Activated CD8-positive, alpha-beta memory T cell treated with anti-CD3 and anti-CD28 coated beads, Interleukin-2, amount 50 U/mL, for 4 hours (primary cell): ENCODE measurements around the gene C14orf180.

Source experiments
- DNase-seq: peaks from one replicate; pipeline ENCODE4 v3.0.0-alpha.2; 2020

Gene C14orf180

GRCh38 chr14:104550340-104550860 lies 29.2 kb upstream of the C14orf180 start:
- no peak for DNase-seq

DNA sequence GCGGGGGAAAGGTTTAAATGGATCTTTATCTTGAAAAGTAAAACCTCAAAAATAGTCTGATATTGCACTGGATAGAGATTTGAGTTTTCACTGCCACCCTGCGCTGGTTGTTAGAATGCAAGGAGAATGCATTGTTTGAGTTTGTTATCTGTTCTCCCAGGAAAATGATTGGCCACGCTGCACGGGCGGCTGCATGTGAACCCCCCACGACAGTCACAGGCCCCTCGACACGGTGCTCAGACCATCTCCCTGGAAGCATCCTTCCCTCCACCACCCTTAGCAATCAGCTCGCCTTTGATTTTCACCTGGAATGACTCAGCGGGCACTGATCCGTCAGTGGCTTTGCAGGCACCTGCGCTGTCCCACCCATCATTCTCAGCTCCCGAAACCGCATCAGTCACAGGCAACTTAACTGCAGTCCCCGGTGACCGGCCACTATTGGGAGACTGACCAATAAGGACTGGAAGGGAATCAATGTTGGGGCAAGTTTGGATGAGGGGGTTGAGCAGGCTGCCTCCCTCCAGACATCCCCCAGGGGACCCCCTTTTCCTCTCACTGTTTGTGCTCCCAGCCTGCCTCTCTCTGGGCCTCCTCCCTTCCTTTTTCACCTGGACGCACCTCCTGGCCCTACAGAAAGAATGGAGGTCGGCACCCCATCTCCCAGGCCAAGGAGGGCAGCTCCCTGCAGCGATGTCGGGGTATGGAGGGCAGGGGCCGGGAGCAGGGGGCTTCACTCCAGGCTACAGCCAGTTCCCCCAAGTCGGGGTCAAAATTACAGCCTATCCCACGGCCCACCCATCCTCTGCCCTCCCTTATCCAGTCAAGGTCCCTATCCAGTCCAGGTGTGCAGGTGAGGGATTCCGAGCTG lies 28.5 kb upstream of the C14orf180 start:
- peak; percentile 9 for DNase-seq

DNA sequence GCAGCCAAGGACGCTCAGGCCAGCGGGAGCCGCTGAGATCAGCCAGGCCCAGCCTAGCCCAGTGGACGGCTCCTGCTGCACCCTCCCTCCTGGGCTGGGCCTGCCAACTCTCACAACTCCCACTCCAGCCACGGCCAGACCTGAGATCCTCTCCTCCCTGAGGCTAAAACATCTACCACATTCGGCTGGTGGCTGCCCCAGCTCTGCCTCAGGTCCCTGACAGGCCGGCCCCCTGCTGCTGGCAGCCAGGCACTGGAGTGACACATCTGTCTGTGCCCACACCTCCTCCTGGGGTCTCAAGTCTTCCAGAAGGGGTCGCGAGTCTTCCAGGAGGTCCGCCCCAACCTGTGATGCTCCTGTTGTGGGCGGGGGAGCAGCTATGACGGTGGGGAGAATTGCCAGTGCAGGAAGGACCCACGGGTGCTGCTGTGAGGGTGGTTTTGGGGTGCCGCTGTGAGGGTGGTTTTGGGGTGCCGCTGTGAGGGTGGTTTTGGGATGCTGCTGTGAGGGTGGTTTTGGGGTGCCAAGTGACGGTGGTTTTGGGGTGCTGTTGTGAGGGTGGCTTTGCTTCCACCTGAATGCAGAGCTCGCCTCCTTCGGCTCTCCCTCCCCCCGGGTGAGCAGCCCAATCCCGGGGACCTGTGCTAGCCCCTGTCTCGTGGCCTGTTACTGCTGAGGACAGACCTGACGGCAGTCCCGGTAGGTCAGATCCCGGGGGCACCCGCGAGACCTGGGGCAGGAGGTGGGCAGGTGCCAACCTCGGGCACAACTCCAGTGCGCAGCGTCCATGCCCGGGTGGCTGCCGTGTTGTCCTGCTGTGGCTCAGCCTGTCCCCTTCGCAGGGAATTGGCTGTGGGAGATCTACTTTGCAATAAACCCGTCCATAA lies 27.5 kb upstream of the C14orf180 start:
- DNase-seq: peak; percentile 9

GRCh38 chr14:104552738-104553125 lies 26.8 kb upstream of the C14orf180 start:
- DNase-seq: no peak

DNA sequence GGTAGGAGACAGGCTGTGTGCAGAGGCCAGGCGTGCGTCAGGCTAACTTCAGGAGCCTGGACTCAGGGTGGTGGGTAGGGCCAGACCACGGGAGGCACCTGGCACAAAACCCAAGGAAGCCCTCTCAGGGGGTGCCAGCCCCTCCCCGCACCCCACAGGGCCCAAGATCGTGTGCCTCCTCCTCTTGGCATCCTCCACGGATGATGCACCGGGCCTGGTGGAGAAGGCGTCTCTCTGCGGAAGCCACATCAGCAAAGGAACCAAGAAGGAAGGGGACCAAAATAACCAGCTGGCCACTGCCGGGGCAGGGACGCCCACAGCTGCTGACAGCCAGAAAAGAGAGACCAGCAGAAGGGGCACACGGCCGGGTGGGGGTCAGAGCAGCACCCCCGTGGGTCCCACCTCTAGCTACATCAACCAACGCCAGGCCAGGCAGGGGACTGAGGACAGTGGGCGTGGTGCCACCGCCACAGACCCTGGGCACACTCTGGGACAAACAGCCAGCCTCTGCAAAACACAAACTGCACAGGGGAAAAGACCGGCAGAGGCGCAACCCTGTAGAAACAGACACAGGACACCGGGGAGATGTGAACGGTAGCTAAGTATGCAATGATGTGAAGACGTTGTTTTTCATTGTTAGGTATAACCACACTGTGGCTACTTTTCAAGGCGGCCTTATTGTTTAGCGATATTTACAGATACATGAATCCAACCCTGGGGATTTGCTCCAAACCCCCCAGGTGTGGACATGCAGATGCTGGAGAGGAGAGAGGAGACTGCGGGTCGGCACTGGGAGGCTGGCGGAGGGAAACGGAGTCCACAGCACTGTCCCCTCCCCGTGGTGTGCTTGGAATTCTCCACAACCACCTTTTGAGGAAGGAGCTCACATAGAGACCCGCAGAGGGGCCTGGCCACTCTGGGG lies 26.1 kb upstream of the C14orf180 start:
- peak; percentile 8 for DNase-seq

- DNase-seq: peak; percentile 9
Observed at GRCh38 chr14:104554088-104554607, 25.4 kb upstream of the C14orf180 start.

DNA sequence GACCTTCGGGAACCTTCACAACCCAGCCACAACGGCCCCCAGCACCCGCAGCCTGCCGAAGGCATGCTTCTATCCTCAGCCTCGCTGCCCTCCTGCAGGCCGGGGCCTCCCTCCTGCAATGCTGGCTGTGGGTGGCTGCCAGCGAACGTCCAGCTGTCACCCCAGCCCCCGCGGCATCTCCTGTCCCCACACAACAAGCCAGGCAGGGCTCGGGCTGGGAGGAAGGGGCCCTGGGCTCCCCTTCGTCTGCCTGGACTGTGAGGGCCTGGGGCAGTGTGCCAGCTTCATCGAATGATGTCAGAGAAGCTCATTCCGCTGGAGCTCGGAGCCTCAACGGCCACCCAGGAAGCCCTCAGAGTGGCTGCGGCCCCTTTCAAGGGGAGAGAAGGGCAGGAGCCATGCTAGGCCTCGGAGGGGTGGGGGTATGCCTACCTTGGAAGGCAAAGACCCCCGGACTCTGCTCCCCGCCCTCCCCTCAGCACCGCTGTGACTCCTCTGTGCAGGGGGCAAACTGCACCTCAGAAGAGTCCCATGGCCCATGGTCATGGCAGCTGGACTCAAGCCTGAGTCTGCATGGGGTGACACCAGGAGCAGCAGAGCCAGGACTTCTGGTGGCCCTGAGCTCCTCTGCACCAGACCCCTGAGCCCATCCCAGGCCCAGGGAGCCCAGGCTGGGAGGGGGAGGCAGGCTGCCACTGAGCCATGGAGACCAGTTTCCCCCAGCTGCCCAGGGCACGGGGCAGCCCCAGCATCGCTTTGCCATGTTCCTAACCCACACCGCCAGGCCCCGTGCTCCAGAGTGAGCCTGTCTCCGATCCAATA lies 24.7 kb upstream of the C14orf180 start:
- DNase-seq: no peak

- no peak for DNase-seq
Observed at GRCh38 chr14:104555430-104556255, 23.9 kb upstream of the C14orf180 start.

- DNase-seq: peak; percentile 10
Observed at GRCh38 chr14:104556256-104557021, 23.1 kb upstream of the C14orf180 start.

DNA sequence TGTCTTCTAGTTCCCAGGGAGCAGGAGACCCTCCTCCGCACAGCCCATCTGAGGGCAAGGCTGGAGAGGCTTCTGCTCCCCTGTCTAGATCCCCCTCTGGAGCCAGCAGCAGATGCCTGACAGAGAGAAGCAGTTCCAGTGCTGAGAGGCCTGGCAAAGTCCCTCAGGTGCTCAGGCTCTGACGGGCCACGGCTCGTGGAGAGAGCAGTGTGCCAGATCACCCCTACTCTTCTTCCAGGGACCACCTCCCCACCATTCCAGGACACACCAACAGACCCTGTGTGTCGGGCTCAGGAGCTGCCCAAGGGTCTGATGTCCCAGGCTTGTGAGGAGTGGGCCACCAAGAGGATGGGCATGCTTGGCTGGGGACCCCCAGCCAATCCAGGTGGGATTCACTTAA lies 22.5 kb upstream of the C14orf180 start:
- DNase-seq: peak; percentile 7

DNA sequence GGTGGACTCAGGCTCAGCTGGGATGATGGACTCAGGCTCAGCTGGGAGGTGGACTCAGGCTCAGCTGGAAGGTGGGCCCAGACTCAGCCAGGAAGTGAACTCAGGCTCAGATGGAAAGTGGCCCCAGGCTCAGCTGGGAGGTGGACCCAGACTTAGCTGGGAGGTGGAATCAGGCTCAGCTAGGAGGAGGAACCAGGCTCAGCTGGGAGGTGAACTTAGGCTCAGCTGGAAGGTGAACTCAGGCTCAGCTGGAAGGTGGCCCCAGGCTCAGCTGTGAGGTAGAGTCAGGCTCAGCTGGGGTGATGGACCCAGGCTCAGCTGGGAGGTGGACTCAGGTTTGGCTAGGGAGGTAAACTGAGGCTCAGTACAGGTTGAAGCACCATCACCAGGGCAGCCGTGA lies 21.8 kb upstream of the C14orf180 start:
- no peak for DNase-seq

DNA sequence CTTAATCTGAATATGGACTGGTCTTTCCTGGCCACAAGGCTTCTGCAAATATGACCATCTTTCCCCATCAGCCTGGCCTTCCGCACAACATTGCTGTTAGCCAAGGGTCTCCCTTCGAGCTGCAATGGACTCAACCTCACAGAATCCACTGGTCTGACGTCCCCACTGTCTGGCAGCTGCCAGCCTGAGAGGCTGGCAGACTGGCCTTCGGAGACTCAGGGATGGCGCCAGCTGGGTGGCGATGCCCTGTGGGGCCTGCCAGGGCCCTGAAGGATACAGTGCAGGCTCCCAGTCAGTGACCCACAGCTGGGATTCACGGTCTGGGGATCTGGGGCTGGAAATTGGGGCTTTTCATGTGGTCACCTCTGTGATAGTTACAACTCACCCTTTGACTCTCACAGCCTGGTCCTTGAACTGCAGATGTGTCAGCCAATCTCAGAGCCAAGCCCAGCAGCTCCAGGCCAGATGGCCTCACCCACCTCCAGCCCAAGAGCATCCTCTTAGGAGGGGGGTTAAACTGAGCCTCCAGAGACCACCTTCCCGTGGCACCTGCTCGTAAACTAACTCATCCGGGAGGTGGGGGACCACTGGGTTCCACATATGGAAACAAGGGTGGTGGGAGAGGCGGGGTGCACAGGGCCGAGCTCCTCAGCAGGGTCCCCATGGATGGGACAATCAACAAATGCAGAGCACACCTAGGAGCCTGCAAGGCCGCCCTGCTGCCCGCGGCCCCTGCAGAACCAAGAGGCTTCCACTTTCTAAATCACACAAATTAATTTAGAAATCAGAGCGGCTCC lies 21.1 kb upstream of the C14orf180 start:
- DNase-seq: no peak

DNA sequence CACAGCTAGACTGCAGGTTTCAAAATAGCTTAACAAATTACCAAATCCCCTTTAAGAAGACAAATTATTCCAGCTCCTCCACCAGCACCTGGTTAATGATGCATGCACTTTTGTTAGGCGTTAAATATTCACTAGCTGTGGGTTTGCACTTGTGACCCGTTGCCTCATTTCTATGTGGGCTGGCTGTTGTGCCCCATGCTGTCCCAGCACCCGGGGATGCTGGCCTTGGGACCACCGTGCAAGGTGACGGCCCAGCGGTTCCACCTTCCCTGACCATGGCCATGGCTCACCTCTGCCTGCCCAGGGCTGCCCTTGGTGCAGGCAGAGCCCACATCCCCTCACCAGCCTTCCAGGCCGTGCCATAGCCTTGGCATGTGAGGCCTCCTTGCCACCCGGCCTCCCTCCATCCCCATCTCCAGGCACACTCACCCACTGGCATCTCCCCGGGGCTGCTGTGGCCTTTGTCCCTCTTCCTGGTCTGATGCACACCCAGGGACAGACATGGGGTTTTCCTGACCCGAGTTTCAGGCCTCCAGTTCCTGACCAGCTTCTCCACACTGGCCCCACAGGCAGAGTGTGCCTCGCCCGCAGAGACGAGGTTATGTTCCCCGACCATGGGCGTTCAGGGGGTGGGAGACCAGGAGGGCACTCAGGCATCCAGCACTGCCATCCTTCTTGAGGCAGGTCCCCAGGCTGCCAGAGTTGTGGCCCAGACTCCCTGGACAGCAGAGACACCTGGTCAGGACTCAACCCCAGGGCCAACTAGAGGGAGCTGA lies 20.3 kb upstream of the C14orf180 start:
- no peak for DNase-seq

GRCh38 chr14:104559804-104560585 lies 19.6 kb upstream of the C14orf180 start:
- DNase-seq: no peak

DNA sequence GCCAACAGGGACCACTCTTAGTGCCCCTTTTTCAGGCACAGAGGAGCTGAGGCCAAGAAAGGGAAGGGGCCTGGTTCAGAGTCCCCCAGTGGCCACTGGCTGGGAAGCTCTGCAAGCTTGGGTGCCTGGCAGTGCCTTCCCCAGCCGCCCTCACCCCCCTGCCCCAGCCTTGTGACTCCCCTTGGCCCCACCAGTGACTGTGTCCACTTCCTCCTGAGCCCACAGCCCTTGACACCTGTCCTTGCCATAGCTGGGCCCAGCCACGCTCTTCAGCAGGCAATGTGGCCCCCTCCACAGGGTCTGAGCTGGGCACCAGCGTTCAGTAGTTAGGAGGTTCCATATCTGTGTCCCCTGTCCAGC lies 19.0 kb upstream of the C14orf180 start:
- DNase-seq: no peak

DNA sequence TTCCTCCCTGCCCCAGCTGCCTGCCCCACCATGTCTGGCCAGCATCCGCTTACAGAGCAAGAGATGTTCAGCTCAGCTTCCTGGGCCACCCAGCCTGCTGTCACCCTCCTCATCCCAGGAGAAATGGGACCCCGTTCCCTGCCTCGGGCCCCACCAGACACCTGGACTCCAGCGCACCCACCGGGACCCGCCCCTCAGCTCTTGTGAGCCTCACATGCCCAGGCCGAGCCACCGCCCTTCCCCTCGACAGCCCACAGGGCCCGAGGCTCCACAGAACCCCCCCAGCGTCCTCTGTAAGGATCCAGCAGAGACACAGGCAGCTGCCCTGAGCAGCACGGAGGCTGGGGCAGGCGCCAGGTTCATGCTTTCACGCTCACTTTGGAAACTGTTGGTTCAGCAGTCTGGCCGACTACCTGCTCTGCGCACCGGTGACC lies 18.4 kb upstream of the C14orf180 start:
- no peak for DNase-seq
